T follicular helper cell (primary cell): ENCODE data around the gene MFSD6.
A peak's percentile ranks its signal among the peaks of the same experiment; 100 is the strongest.
"Not testable (repeated sequence)": the region's sequence is repeated elsewhere in the genome, so short reads cannot be mapped to it uniquely, and the experiment has no call there.

ENCODE experiments used
- DNase-seq: peaks from one replicate; pipeline ENCODE4 v3.0.0-alpha.2; 2020; ENCODE audit warnings: low read depth

The MFSD6 gene

DNA sequence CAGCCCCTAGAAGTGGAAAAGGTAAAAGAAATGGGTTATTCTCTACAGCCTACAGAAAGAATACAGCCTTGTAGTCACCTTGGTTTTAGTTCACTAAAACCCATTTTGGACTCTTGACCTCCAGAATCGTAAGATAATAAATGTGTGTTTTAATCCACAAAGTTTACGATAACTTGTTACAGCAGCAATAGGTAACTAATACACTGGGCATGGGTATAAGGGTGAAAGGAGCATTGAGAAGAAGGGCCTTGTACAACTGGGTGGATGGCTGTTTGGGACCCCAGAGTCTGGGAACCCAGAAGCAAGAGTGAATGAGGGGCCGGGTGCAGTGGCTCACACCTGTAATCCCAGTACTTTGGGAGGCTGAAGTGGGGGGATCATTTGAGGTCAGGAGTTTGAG, 2.2 kb upstream of the MFSD6 start:
- DNase-seq = no peak

DNA sequence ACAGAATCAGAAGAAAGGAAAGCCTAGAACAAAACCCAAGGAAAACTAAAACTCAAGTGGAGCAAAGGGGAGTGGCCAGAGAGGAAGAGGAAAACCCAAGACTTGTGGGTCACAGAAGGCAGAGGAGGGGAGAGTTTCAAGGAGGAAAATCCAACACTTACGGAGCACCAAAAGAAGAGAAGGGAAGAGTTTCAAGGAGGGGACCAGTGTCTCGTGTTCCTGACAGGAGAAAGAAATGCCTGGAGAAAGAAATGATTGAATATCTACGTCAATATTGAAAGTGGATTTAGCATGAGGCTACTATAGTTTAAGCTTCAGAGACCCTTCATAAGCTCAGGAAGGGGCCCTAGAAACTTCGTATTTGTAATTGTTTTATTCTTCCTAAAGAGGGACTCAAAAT, 1.4 kb upstream of the MFSD6 start:
- no peak for DNase-seq

- peak; percentile 61 for DNase-seq
Observed at GRCh38 chr2:190407246-190407661, 901 bp upstream of the MFSD6 start.

DNA sequence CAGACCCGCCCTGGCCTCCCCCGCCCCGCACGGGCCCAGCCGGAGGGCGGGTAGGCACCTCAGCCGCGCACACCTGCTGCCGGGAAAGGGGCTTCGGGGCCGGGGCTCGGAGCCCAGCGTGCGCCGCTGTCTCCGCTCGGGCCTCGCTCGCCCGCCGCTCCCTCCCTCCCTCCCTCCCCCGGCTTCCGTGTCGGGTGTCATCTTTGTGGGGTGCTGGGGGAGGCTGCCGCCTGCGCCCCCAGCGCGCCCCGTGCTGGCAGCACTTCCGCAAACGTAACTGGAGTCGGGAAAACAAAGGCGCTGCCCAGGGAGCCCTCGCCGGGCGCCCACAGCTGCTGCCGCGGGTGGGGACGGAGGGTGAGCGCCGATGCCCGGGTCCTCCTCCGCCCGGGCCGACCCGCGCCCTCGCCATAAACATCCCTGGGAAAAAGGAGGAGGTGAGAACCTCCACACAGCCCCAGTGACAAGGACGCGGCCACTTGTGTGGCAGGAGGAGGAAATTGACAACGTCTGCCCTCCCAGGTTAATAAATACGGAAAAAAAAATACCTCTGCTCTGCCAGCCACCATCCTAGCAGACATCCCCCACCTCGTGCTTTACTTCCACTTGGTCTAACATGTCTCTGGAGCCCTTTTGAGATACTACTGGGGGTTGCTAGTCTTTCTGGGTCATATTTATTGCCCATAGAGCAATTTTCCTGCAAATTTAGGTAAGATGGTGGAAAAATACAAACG, 550 bp downstream of the MFSD6 start:
- peak; percentile 72 for DNase-seq

DNA sequence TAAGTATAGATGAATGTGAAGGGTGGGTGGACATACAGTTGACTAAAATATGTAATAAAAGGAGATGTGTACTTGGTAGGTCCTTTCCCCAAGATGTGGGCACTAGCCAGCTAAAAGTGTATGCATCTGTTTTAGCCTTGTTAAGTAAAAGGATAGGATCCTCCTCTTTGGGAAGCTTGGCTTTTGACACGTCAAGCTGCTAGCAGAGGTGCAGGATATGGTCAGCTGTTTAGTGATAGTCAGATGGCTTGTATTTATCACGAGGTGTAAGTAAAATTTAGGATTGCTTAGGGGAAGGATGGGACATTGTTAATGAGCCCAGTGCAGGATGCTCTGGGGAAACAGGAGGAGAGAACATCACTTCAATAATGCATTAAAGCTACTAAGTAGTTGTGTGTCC, 1.5 kb downstream of the MFSD6 start:
- no peak for DNase-seq

- no peak for DNase-seq
Observed at GRCh38 chr2:190410166-190410565, 2.0 kb downstream of the MFSD6 start.

DNA sequence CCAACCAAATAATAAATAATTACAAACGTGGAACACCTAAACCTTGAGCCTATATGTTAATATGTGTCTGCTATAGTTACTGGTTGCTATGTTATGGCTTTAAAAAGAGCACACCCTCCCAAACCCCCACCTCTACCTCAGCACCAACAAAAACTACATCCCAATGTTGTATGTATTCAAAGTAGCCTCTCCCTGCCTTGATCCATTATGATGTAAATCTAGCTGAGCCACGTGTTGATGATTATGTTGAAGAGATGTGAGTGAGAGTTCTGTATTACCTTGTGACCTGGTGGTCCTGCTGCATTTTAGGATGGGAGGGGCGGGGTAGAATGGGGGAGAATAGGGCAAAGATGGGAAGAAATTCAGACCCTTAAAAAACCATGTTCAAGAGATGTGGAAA, 4.8 kb downstream of the MFSD6 start:
- no peak for DNase-seq

- DNase-seq = no peak
Observed at GRCh38 chr2:190413421-190413820, 5.3 kb downstream of the MFSD6 start.

GRCh38 chr2:190415251-190415650, 7.1 kb downstream of the MFSD6 start:
- DNase-seq = no peak

DNA sequence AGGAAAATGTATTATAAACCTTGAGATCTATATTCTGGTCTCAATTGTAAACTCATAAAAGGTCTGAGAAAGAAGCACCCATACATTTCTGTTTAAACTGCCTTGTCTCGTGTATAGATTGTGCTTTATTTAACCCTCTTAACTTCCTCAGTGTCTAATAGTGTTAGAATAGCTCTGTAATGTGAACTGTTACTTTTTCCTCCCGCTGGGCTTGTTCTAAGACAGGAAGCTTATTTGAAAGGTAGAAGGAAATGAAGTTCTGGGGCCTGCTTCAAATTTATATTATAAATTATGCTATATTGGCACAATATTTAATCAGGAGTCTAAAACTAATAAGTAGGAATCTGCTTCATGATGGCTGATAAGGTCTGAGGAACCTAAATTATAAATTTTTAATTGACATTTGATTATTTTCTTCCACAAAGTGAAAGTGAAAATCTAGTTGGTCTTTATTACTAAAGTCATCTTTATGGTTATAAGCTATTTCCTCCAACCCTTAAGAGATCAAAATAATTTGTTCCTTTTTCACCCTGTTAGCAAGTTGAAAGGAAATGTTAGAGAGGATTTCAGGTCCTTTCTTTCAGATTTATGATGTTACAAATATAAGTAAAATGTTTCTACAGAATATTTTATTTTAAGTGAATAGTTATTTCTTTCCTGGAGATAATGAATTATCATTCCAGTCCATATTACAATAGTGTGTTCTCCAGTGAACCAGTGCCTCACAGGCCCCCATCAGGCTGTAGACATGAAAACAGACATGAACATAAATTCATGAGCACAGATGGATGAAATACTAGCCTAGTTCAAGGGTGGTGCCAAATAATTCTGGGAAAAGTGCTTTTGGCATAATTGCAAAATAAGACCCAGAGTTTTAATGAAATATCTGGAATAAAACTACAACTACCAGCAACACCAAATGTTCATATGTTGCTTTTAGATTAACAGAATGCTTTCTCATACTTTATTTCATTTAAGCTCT, 7.9 kb downstream of the MFSD6 start:
- DNase-seq = no peak

GRCh38 chr2:190417045-190417842, 9.1 kb downstream of the MFSD6 start:
- no peak for DNase-seq

GRCh38 chr2:190418727-190419126, 10.6 kb downstream of the MFSD6 start:
- DNase-seq = no peak

- no peak for DNase-seq
Observed at GRCh38 chr2:190420801-190421200, 12.6 kb downstream of the MFSD6 start.

- no peak for DNase-seq
Observed at GRCh38 chr2:190425221-190425866, 17.2 kb downstream of the MFSD6 start.

DNA sequence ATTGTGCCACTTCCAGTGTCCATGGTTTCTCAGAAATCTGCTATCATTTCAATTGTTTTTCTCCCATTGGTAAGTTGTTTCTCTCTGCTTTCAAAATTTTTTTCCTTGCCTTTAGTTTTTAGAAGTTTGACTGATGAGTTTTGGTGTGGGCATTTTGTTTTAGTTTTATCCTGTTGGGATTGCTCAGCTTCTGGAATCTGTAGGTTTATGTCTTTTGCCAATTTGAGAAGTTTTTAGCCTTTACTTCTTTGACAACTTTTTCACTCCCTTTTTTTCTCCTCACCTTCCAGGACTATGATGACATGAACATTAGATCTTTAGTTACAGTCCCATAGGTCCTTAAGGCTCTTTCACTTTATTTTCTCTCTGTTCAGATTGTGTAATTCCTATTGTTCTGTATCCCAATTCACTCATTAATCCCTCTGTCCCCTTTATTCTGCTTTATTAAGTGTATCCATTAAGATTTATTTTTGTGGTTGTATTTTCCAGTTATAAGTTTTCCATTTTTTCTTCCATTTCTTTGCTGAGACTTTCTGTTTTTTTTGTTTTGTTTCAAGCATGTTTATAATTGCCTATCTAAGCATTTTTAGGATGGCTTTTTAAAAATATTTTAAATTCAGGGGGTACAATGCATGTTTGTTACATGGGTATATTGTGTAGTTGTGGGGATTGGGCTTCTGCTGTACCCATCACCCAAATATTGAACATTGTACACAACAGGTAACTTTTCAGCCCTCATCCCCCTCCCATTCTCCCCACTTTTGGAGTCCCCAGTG, 17.9 kb downstream of the MFSD6 start:
- DNase-seq = no peak

DNA sequence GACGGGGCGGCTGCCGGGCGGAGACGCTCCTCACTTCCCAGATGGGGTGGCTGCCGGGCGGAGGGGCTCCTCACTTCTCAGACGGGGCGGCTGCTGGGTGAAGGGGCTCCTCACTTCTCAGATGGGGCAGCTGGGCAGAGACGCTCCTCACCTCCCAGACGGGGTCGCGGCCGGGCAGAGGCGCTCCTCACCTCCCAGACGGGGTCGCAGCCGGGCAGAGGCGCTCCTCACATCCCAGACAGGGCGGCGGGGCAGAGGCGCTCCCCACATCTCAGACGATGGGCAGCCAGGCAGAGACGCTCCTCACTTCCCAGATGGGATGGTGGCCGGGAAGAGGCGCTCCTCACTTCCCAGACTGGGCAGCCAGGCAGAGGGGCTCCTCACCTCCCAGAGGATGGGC, 22.7 kb downstream of the MFSD6 start:
- DNase-seq = not testable (repeated sequence)

DNA sequence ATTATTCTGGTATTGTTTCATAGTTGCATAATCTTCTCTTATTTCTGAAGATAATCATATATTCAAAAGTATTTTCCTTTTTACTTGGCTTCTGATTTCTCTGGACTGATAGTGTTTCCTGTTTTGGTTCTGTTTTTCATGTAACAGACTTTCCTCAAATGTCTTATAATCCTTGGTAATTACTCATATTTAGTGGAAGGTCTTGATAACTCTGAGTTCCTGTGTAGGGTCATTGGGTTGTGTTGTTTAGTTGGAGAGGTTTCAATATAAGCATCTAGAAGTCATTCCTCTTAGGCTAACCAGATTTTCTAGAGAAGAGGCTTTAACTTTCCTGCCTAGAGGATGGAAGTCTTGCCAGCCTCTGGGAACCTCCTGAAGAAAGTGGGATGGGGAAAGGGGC, 23.8 kb downstream of the MFSD6 start:
- no peak for DNase-seq

GRCh38 chr2:190432567-190433231, 24.5 kb downstream of the MFSD6 start:
- DNase-seq = no peak

DNA sequence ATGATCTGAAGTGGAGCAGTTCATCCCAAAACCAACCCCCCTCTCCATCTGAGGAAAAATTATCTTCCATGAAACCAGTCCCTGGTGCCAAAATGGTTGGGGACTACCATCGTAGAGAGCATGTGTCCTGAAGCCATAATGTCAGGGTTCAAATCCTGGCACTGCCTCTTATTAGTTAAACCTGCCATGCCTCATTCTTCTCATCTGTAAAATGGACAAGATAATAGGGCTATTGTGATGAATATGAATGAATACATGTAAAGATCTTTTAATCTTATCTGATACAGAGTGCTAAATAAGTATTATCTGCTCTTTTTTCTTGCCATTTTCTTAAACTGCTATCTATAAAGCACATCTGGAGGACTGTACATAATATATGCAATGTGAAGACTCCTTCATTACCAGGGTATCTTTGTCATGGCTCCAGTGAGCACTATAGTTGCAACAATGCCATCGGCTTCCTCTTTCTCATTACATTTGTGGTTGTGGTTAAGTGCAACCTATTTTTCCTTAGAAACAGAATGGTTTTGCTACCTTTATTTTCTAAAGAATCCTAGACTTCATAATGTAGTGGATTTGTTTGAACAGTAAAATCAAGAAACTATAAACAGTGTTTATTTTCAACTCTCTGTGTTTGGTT, 27.0 kb downstream of the MFSD6 start:
- DNase-seq = no peak

DNA sequence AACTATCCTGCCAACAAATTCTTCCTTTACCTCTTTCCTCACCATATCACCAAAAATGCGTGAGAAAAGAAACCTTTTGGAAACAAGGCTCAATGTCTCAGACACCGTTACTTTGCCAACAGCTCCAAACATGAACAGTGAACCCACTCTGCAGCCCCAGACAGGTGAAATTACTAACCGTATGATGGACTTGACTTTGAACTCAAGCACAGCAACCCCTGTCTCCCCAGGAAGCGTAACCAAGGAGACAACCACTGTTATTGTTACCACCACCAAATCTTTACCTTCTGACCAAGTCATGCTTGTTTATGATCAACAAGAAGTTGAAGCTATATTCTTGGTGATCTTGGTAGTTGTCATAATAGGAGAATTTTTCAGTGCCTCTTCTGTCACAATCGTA, 28.4 kb downstream of the MFSD6 start:
- DNase-seq = no peak
